Sigmoid colon (tissue), 4 donors: ENCODE measurements around the gene CFAP141.

Experiments
- CTCF ChIP-seq, 4 experiments: fragments of 450-650 bp in 3 of 4; fragments of 200-600 bp in 1 of 4; IDR thresholded peaks; one replicate each; pipeline ENCODE4 v1.5.1; 2016 to 2019; ENCODE audit warnings: antibody characterized with exemption in 4 of 4, mild to moderate bottlenecking in 3 of 4, moderate library complexity in 2 of 4
- EP300 ChIP-seq, 4 donors: sonication (generic); formaldehyde crosslinking; IDR thresholded peaks; one replicate each; pipeline ENCODE4 v1.6.1; 2017; ENCODE audit warnings: antibody characterized with exemption in 4 of 4
- POLR2A ChIP-seq, 2 donors: fragments of 450-650 bp; IDR thresholded peaks; one replicate each; pipeline ENCODE4 v1.6.1; 2016; ENCODE audit warnings: antibody characterized with exemption in 2 of 2, mild to moderate bottlenecking in 2 of 2, moderate library complexity in 2 of 2
- POLR2AphosphoS5 ChIP-seq, 4 donors: sonication (generic); formaldehyde crosslinking; IDR thresholded peaks; one replicate each; pipeline ENCODE4 v1.6.1; 2017; ENCODE audit warnings: antibody characterized with exemption in 4 of 4

- no peak for TF ChIP-seq CTCF (IDR thresholded peaks at IDR 0.05)
- TF ChIP-seq EP300 (IDR thresholded peaks at IDR 0.05) = no peak
- TF ChIP-seq POLR2A (IDR thresholded peaks at IDR 0.05) = no peak
- TF ChIP-seq POLR2AphosphoS5 (IDR thresholded peaks at IDR 0.05) = no peak
Measured at GRCh38 chr1:154237435-154237834, 31.3 kb upstream of the CFAP141 start.
